ENCODE data around the gene APOE. TPM values are rescaled to one million over a fixed set of nuclear protein-coding genes. Genes with fewer than 3 reads are reported as not detected.
A peak's percentile ranks its signal among the peaks of the same experiment; 100 is the strongest.
"Not testable (repeated sequence)": the region's sequence is repeated elsewhere in the genome, so short reads cannot be mapped to it uniquely, and the experiment has no call there.

APOE gene
- total and polyA plus RNA-seq, 2 of the 13 experiments (the other 11 are each of a cell fraction or from before 2014, with no cell fraction given), result 1,328 to 1,470 TPM

DNA sequence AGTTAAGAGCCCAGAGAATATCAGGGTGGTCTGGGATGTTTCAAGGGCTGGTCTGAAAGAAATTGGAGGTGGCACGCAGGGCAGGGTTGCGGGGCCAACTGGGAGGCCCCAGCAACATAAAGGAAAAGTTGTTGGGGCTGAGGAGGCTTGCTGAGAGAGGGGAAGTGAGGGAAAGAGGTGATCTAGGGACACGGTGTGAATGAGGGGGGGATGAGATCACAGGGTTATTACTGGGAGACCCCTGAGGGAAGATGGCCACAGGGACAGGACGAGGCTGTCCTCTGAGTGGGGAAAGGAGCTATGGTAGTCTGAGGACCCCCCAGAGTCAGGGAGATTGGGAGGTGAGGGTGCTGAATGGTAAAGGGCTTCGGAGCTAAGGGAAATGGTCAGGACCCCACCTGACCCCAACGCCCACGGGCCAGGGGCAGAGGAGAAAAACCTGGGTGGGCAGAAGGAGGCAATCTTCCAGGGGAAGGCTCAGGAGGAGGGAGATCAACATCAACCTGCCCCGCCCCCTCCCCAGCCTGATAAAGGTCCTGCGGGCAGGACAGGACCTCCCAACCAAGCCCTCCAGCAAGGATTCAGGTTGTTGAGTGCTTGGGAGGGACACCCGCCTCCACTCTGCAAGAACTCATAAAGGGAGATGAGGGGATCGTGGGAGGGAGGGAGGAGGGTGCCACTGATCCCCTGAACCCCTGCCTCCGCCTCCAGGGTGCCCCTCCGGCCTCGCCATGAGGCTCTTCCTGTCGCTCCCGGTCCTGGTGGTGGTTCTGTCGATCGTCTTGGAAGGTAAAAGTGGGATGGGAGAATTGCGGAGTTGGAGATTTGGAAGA lies 20.9 kb downstream of the APOE start:
- H3K9me3 ChIP-seq (ENCODE audit: low read length); H4K20me1 ChIP-seq (ENCODE audit: insufficient read depth, low read length); in situ Hi-C loops (cut with HindIII; ENCODE audit: extremely low pct_ligation_motif_present, low pct_unique_long_range_greater_than_20kb); H3K36me3 ChIP-seq (replicated peaks in 1 of 2; ENCODE audit: control insufficient read depth in 1 of 2, insufficient read depth in 2 of 2, low read length in 2 of 2); H3K27me3 ChIP-seq (ENCODE audit: control insufficient read depth in 1 of 2, insufficient read depth in 2 of 2, low read length in 2 of 2); CTCF ChIA-PET (ENCODE audit: low intra/inter-chr PET ratio, low total read pairs); intact Hi-C loops (cut with micrococcal nuclease; ENCODE audit: unreplicated experiment); BruUV-seq (replicated peaks); H2AFZ ChIP-seq (ENCODE audit: low read length); H3K79me2 ChIP-seq (ENCODE audit: insufficient read depth, low read length); DNase-seq (ENCODE audit: low spot score); TF ChIP-seq SOX6 (IDR thresholded peaks at IDR 0.05): not testable (repeated sequence)
- FAIRE-seq (peak; percentile 21), ATAC-seq (peak; percentile 11)
- WGBS (ENCODE audit: low lambda C conversion rate), result 50% methylated on average over 16 of the region's 19 CpGs
- peak overlapping the region; percentile 26 to 51 (median 30); a peak in 5 of 6 replicates for H3K4me3 ChIP-seq (replicated peaks in 1 of 3; ENCODE audit: insufficient read depth in 1 of 3, low read depth in 2 of 3, low read length in 3 of 3)
- H3K4me2 ChIP-seq (ENCODE audit: low read depth, low read length), result peak overlapping the region; percentile 90
- H3K9ac ChIP-seq (ENCODE audit: insufficient read depth, low read depth, low read length), result peak overlapping the region; percentile 65
- peaks cover 89% of the 10 kb centered on the region for H3K4me1 ChIP-seq (ENCODE audit: insufficient read depth, low read length)
- POLR2A ChIA-PET, result interaction anchor here (0.8 to 5.7 kb wide), 6 partner anchors 9 to 313 kb away, joined by 3 to 317 read pairs (median 70); partner anchors contain the start of genes APOC1, APOC2, APOE and IGSF23
- H3K27ac ChIP-seq (ENCODE audit: extremely low read length, insufficient read depth, low read length), result peak overlapping the region; percentile 96
- TF ChIP-seq HES4 (CRISPR knock-in tag; IDR thresholded peaks at IDR 0.05; ENCODE audit: borderline replicate concordance), result 0 out of 2 replicates have a peak, but pooled peaks have one; percentile 21
- TF ChIP-seq ZBTB38 (CRISPR knock-in tag; IDR thresholded peaks at IDR 0.05), result peak; percentile 51; the same call in 1 of the 2 replicates
- TF ChIP-seq ZNF3 (CRISPR knock-in tag; IDR thresholded peaks at IDR 0.05), result 0 out of 2 replicates have a peak, but pooled peaks have one; percentile 30
- TF ChIP-seq, protein P1, sequence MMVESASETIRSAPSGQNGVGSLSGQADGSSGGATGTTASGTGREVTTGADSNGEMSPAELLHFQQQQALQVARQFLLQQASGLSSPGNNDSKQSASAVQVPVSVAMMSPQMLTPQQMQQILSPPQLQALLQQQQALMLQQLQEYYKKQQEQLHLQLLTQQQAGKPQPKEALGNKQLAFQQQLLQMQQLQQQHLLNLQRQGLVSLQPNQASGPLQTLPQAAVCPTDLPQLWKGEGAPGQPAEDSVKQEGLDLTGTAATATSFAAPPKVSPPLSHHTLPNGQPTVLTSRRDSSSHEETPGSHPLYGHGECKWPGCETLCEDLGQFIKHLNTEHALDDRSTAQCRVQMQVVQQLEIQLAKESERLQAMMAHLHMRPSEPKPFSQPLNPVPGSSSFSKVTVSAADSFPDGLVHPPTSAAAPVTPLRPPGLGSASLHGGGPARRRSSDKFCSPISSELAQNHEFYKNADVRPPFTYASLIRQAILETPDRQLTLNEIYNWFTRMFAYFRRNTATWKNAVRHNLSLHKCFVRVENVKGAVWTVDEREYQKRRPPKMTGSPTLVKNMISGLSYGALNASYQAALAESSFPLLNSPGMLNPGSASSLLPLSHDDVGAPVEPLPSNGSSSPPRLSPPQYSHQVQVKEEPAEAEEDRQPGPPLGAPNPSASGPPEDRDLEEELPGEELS (CRISPR knock-in tag; IDR thresholded peaks at IDR 0.05), result peak; percentile 32; the same call in 1 of the 2 replicates
- TF ChIP-seq, protein P2, sequence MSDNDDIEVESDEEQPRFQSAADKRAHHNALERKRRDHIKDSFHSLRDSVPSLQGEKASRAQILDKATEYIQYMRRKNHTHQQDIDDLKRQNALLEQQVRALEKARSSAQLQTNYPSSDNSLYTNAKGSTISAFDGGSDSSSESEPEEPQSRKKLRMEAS (IDR thresholded peaks at IDR 0.05), result peak; percentile 14; the same call in 1 of the 2 replicates
- peak; percentile 73 for TF ChIP-seq POLR2G (IDR thresholded peaks at IDR 0.05; ENCODE audit: low read depth, low read length)
- TF ChIP-seq ZFY (CRISPR knock-in tag; IDR thresholded peaks at IDR 0.05), result 0 out of 2 replicates have a peak, but pooled peaks have one; percentile 45
- 0 out of 2 replicates have a peak, but pooled peaks have one; percentile 33 for TF ChIP-seq BORCS8-MEF2B (CRISPR knock-in tag; IDR thresholded peaks at IDR 0.05)
- TF ChIP-seq ZNF709 (CRISPR knock-in tag; IDR thresholded peaks at IDR 0.05), result 0 out of 2 replicates have a peak, but pooled peaks have one; percentile 29
- TF ChIP-seq TAF1 (CRISPR knock-in tag; IDR thresholded peaks at IDR 0.05), result peak; percentile 18; the same call in 1 of the 2 replicates
- TF ChIP-seq ZKSCAN5 (CRISPR knock-in tag; IDR thresholded peaks at IDR 0.05), result 0 out of 2 replicates have a peak, but pooled peaks have one; percentile 58
- TF ChIP-seq ZNF510 (CRISPR knock-in tag; IDR thresholded peaks at IDR 0.05; ENCODE audit: low read depth), result 0 out of 2 replicates have a peak, but pooled peaks have one; percentile 27
- TF ChIP-seq ZNF263 (CRISPR knock-in tag; IDR thresholded peaks at IDR 0.05), result peak; percentile 74
- TF ChIP-seq, protein P3, sequence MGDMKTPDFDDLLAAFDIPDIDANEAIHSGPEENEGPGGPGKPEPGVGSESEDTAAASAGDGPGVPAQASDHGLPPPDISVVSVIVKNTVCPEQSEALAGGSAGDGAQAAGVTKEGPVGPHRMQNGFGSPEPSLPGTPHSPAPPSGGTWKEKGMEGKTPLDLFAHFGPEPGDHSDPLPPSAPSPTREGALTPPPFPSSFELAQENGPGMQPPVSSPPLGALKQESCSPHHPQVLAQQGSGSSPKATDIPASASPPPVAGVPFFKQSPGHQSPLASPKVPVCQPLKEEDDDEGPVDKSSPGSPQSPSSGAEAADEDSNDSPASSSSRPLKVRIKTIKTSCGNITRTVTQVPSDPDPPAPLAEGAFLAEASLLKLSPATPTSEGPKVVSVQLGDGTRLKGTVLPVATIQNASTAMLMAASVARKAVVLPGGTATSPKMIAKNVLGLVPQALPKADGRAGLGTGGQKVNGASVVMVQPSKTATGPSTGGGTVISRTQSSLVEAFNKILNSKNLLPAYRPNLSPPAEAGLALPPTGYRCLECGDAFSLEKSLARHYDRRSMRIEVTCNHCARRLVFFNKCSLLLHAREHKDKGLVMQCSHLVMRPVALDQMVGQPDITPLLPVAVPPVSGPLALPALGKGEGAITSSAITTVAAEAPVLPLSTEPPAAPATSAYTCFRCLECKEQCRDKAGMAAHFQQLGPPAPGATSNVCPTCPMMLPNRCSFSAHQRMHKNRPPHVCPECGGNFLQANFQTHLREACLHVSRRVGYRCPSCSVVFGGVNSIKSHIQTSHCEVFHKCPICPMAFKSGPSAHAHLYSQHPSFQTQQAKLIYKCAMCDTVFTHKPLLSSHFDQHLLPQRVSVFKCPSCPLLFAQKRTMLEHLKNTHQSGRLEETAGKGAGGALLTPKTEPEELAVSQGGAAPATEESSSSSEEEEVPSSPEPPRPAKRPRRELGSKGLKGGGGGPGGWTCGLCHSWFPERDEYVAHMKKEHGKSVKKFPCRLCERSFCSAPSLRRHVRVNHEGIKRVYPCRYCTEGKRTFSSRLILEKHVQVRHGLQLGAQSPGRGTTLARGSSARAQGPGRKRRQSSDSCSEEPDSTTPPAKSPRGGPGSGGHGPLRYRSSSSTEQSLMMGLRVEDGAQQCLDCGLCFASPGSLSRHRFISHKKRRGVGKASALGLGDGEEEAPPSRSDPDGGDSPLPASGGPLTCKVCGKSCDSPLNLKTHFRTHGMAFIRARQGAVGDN (CRISPR knock-in tag; IDR thresholded peaks at IDR 0.05), result peak; percentile 81; the same call in 1 of the 2 replicates
- 0 out of 2 replicates have a peak, but pooled peaks have one; percentile 37 for TF ChIP-seq SOX6 (CRISPR knock-in tag; IDR thresholded peaks at IDR 0.05)
- TF ChIP-seq SALL2 (CRISPR knock-in tag; IDR thresholded peaks at IDR 0.05), result peak; percentile 24; the same call in 1 of the 2 replicates

All from HepG2 (cell line).